Measurements from ENCODE around the gene AUH. TPM values are rescaled to one million over a fixed set of nuclear protein-coding genes. Genes with fewer than 3 reads are reported as not detected.

AUH gene
- total RNA-seq, 1 experiment from 2014 or later = 29.0 TPM

- H3K27me3 ChIP-seq (ENCODE audit: insufficient read depth, low read length) = no peaks in the 10 kb centered on the region
- H3K9me3 ChIP-seq (ENCODE audit: control insufficient read depth in 1 of 2, insufficient read depth in 1 of 2, low read depth in 1 of 2, low read length in 2 of 2) = peaks cover 6 to 8% of the 10 kb centered on the region in 2 experiments; a peak in 3 of 4 replicates
- intact Hi-C loops (cut with micrococcal nuclease) = loop anchor here (10.0 kb wide), 1 partner anchor 169 kb away; no protein-coding TSS in a partner anchor
- H3K9me2 ChIP-seq (ENCODE audit: insufficient read depth) = no peaks in the 10 kb centered on the region
- peaks cover 4 to 16% of the 10 kb centered on the region in 2 experiments; a peak in 3 of 4 replicates for H3K4me1 ChIP-seq (ENCODE audit: control insufficient read depth in 1 of 2, insufficient read depth in 2 of 2, low read length in 2 of 2)
- CTCF ChIA-PET = no interaction called here
- BruUV-seq (replicated peaks) = no TSS peak
- ATAC-seq = no peak
- no peaks in the 10 kb centered on the region for H3K36me3 ChIP-seq (ENCODE audit: control insufficient read depth in 1 of 2, insufficient read depth in 2 of 2, low read length in 2 of 2)
- POLR2A ChIA-PET = no interaction called here
- no peak overlapping the region for H3K27ac ChIP-seq (ENCODE audit: low read depth, low read length)
- no peak for TF ChIP-seq ATF3 (IDR thresholded peaks at IDR 0.05)
- TF ChIP-seq SRF (IDR thresholded peaks at IDR 0.05; ENCODE audit: low read depth) = no peak
- TF ChIP-seq JUND (IDR thresholded peaks at IDR 0.05) = no peak
- no peak for TF ChIP-seq EZH2phosphoT487 (IDR thresholded peaks at IDR 0.05; ENCODE audit: borderline replicate concordance)
- TF ChIP-seq YY1 (IDR thresholded peaks at IDR 0.05; ENCODE audit: extremely low read depth, insufficient replicate concordance, low read depth, low read length) = no peak
- no peak for TF ChIP-seq CTCF (IDR thresholded peaks at IDR 0.05 in 2 of 3, conservative IDR thresholded peaks at IDR 0.05 in 1 of 3; ENCODE audit: borderline replicate concordance in 1 of 3, insufficient read depth in 1 of 3, low read depth in 2 of 3, low read length in 2 of 3)
- TF ChIP-seq EGR1 (IDR thresholded peaks at IDR 0.05; ENCODE audit: low read depth) = no peak
- TF ChIP-seq REST (IDR thresholded peaks at IDR 0.05; ENCODE audit: low read depth) = no peak
- no peak for TF ChIP-seq CEBPB (IDR thresholded peaks at IDR 0.05; ENCODE audit: low read depth)
- TF ChIP-seq TCF7L2 (IDR thresholded peaks at IDR 0.05; ENCODE audit: borderline replicate concordance, extremely low read depth, insufficient read depth, insufficient read length) = no peak
- TF ChIP-seq POLR2A (IDR thresholded peaks at IDR 0.05; ENCODE audit: borderline replicate concordance, extremely low read depth, insufficient read depth, insufficient read length) = no peak
- H2AFZ ChIP-seq (ENCODE audit: low read depth, low read length, poor library complexity, severe bottlenecking) = no peak overlapping the region
- no peak overlapping the region for H3K4me3 ChIP-seq (replicated peaks in 1 of 2; ENCODE audit: low read depth in 1 of 2, low read length in 2 of 2)
- H3K9ac ChIP-seq (ENCODE audit: low read length) = no peak overlapping the region
- no peak for DNase-seq (ENCODE audit: low read depth, low spot score)
- H3K4me2 ChIP-seq (ENCODE audit: low read length) = no peak overlapping the region
- peaks cover 25% of the 10 kb centered on the region for H3K79me2 ChIP-seq (ENCODE audit: insufficient read depth, low read length)
- H4K20me1 ChIP-seq (ENCODE audit: insufficient read depth) = no peaks in the 10 kb centered on the region
- RAD21 ChIA-PET (ENCODE audit: low non-redundant PET in 1 of 2, low total read pairs in 2 of 2, uncharacterized antibody in 2 of 2, unreplicated experiment in 2 of 2) = no interaction called here
Observed at GRCh38 chr9:91364005-91364404, 2.3 kb upstream of the AUH start.

Measured in HCT116 (cell line).